GM18498 (cell line): ENCODE measurements around the gene PBX4.

Source experiments
- ATAC-seq: cut with Tn5 transposase; IDR thresholded peaks from one replicate; pipeline ENCODE4 v1.9.1; 2021; ENCODE audit warnings: mild to moderate bottlenecking, moderate library complexity; ENCODE audit not compliant: unreplicated experiment

Gene PBX4

GRCh38 chr19:19649580-19649995, 31.1 kb upstream of the PBX4 start:
- no peak for ATAC-seq

- no peak for ATAC-seq
Measured at GRCh38 chr19:19649155-19649554, 30.7 kb upstream of the PBX4 start.

- ATAC-seq = no peak
Measured at GRCh38 chr19:19647037-19647835, 28.7 kb upstream of the PBX4 start.

DNA sequence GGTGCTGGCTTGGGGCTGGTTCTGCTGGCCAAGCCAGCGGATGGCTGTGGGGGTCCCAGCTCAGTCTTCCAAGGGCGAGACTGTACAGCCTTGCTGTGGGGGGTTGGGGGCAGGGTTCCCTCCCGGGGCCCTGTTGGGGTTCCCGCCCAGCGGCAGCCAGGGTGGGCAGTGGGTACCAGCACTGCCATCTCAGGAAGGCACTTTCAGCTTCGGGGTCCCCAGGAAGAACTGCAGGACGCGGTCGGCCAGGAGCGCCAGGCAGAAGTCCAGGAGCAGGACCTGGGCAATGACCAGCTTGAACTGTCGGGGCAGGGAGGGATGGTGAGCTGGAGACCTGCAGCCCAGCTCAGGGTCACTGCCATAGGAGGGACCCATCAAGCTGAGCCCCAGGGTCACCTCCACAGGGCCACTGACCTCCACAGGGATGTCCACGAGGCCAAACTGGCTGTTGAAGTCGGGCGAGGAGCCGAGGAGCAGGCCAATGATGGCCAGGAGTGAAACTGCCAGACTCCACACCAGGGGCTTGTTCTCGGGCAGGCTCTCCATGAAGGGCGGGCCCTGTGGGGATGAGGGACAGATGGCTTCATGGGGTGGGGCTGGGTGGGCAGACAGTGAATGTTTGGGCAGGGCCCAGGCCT, 26.9 kb upstream of the PBX4 start:
- ATAC-seq = no peak

DNA sequence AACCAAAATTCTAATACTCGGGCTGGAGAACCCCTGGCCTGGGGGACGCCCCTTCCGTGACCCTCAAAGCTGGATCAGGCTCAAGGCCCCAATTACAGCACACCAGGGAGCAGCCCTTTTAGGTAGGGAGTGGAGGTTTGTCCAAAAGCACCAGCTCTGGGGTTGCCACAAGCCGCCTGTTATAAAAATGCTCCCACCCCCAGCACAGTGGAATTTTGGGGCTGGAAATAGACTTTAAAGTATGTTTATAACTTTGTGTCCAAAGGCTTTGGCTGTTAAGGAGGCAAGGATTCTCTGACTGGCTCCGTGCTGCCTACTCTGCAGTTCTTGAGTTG, 25.5 kb upstream of the PBX4 start:
- ATAC-seq = no peak

DNA sequence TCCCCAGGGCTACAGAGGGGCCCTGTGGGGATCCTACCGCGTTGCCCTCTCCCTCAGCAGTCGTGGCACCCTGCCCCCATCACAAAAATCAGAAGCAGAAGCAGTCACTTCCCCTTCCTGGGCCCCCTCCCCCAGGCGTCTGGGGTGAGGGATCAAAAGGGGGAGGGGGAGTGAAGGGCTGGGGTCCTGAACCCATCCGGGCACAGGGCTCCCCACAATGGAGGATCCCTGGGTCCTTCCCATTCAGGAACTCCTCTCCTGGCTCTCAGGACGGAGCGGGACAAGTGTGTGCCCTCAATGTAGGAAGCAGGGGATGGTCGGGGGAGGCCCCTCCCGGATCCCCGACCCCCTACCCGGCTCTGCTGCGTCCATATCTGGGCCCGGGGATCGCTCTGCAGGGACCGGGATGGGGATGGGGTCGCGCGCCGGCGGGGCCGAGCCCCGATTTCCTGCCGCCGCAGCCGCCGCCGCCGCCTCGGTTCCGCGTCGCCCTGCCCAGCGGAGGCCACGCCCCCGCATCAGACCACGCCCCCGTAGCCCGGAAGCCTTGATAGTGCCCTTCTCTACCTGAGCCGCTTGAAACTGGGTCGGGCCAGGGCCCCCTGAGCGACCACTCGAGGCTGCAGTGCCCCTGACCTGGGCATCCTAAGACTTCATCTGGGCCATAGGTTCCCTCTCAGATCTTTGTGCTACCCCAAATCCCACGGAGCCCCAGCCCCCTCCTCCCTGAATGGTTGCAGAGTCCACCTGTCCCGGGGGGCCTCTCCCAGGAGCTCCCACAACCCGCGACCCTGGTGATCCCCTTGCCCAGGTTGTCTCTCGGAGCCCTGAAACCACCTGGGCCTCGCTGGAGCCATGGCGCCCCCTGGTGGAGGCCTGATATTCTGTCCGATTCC, 24.9 kb upstream of the PBX4 start, which contains the start of gene GMIP:
GMIP (minus strand) TSS at position 500 of the 896 bp plus-strand sequence; CDS start at position 372, 128 bp downstream.
- ATAC-seq = peak; percentile 70

- ATAC-seq = peak; percentile 25
Measured at GRCh38 chr19:19642506-19643157, 24.1 kb upstream of the PBX4 start.

DNA sequence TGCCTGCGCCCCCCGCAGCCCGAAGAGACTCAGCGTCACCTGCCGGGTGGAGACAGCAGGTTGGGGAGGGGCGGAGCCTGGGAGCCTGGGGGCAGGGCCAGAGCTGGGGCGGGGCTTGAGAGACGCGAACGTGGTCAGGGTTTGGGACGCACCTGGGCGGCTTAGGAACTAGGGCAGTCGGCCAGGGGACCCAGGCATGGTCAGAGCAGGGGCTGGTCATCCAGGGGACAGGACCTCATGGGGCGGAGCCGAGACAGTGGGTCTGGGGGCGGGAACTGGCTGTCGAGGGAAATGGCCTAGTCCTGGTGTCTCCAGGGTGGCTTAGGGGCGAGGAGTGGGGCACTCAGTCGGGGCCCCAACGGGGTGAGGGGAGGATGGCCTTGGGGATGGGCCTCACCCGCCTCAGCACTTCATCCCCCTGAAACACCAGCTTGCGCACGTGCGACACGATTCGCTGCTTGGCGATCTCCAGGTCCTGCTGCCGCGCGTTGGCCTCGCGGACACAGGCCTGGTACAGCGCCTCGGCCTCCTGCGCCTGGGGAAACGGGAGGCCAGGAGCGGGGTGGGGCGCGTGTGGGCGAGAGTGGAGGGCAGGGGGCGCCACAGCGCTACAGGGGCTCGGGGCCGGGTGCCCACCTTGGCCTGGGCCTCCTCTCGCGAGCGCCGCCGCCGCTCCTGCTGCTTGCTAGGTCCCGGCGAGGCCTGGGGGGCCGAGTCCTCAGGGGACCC, 19.2 kb upstream of the PBX4 start:
- ATAC-seq = no peak

DNA sequence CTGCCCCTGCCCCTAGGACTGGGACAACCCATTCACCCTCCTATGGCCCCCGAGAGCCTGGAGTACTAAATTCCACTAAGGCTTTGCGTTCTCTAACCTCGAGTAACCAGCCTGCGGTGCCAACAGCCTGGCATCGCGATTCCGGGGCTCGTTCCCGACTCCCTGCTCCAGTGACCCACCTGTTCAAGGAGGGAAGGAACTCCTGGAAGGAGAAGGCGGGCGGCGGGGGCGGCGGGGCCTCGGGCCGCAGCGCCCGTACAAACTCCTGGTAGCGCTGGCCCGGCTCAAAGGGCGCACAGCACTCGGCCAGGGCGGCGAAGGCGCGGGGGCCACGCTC, 18.7 kb upstream of the PBX4 start:
- ATAC-seq = no peak

GRCh38 chr19:19636573-19637185, 18.2 kb upstream of the PBX4 start:
- no peak for ATAC-seq

GRCh38 chr19:19635313-19635702, 16.8 kb upstream of the PBX4 start:
- no peak for ATAC-seq

- ATAC-seq = no peak
Measured at GRCh38 chr19:19634516-19635312, 16.2 kb upstream of the PBX4 start.

DNA sequence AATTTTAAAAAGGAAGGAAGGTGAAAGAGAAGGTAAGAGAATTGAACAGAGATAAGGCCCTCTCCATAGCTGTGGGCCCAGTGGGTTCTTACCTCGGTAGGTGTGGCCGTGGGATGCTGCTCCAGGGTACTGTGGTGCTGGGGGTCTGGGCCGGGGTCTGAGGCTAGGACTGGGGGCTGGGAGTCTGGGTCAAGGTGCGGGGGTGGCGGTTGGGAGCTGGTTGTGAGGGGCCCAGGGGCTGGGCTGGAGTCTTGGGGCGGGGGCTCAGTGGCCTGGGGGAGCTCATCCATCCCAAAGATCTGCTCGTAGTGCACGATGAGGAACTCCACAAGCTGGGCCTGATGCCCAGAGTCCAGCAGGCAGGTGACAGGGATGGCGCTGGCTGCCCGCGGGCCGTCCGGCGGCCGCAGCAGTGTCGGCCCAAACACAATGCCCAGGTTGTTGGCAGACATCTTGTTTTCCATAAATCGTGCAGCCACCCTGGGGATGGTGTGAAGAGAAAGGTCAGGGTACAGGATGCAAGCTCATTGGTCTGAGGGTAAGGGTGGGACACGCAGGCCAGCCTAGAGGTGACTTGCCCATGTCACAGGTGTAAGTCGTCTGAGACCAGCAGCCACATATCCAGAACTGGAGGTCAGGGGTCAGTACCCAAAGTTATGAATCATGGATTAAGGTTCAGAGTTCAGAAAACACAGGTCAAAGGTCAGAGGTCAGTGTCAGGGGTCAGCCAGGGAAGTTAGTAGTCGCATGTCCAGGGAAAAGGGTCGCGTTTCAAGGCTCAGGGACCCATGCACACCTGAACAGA, 15.4 kb upstream of the PBX4 start:
- ATAC-seq = no peak

GRCh38 chr19:19632661-19633060, 14.2 kb upstream of the PBX4 start:
- ATAC-seq = no peak

GRCh38 chr19:19631346-19631745, 12.9 kb upstream of the PBX4 start:
- no peak for ATAC-seq

DNA sequence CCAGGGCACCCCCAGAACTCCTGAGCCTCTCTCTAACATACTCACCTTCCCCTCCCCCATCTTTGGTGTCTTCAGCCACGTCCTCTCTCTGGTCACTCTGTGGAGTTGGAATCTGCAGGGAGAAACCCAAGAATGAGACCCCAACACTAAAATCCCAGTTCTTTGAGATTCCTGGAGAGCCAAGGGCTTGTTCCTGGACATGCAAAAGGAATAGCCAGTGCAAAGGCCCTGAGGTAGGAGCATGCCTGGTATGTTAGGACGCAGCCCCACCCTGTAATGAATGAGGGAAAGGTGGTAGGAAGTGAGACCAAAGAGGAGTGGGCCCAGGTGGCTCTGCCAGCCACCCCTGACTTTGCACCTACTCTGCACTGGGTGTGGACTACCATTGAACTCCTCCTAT, 11.9 kb upstream of the PBX4 start:
- ATAC-seq = no peak

DNA sequence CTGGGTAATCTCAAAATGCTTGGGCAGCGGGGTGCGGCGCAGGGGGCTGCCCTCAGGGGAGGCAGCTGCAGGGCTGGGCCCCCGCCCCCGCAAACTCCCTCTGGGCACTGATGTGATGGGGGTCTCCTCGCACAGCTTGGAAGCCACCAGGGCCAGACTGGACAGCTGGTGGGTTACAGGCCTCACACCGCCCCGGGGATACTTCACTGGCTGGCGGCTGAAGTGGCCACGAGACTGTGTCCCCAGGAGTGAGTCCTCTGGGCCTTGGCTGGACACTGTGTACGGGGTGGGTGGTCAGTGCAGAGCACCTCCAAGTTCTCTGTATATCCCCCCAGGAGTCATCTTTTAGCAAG, 11.6 kb upstream of the PBX4 start:
- ATAC-seq = no peak

DNA sequence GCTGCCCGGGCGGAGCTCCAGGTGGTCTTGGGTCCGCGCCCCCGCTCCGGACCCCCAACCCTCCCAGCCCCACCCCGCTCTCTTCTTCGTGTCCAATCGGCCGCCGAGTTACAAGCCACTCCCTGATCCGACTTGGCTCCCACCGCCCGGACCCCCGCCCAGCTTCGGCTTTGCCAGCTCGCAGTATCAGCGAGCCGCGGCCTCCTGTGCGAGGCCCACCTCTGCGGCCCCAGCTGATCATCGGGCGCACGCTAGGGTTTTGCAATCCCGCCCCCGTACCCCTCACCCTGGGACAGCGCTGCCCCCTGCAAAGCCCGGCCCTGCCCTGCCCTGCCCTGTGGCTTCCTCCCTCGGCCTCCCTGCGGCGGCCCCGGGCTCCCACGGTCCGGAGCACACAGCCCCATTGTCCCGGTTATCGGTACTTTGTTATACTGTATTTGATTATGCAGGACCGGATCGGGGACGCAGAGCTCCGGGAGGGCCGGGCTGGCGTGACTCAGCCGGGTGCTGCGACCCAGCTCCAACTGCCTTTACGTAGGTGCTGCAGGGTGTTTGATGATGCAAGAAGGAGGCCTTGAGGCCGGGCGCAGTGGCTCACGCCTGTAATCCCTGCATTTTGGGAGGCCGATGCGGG, 10.1 kb upstream of the PBX4 start:
- ATAC-seq = peak; percentile 6
